Upper lobe of left lung (tissue), 4 donors: ENCODE measurements around the gene DHX8.

Source experiments
- EP300 ChIP-seq, 4 donors: sonication (generic); formaldehyde crosslinking; IDR thresholded peaks; one replicate each; pipeline ENCODE4 v1.5.1; 2017; ENCODE audit warnings: antibody characterized with exemption in 4 of 4, control low read depth in 2 of 4
- POLR2A ChIP-seq, 4 donors: fragments of 450-650 bp; IDR thresholded peaks; one replicate each; pipeline ENCODE4 v1.5.1; 2016 to 2017; ENCODE audit warnings: antibody characterized with exemption in 4 of 4, mild to moderate bottlenecking in 2 of 4
- POLR2AphosphoS5 ChIP-seq, 2 donors: sonication (generic); formaldehyde crosslinking; IDR thresholded peaks; one replicate each; pipeline ENCODE4 v1.5.1; 2017; ENCODE audit warnings: antibody characterized with exemption in 2 of 2
- TF ChIP-seq, protein P1 (sequence below), 6 experiments: fragments of 450-650 bp in 4 of 6; fragments of 200-600 bp in 2 of 6; sonication (generic) in 2 of 6; IDR thresholded peaks; one replicate each; pipeline ENCODE4 v1.5.1; 2016 to 2019; ENCODE audit warnings: antibody characterized with exemption in 6 of 6

DNA sequence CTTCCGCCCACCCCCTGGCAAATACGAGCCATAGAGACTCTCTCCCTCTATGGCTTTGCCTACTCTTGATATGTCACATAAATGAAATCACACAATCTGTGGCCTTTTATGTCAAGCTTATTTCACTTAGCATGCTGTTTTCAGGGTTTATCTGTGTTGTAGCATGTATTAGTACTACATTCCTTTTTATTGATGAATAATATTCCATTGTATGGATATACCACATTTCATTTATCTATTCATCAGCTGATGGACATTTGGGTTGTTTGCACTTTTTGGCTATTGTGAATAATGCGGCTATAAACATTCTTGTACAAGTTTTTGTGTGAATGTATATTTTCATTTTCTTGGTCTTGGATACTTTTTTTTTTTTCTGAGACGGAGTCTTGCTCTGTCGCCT is 37.0 kb upstream of the DHX8 start:
- TF ChIP-seq POLR2AphosphoS5 (IDR thresholded peaks at IDR 0.05) = no peak
- TF ChIP-seq, protein P1, sequence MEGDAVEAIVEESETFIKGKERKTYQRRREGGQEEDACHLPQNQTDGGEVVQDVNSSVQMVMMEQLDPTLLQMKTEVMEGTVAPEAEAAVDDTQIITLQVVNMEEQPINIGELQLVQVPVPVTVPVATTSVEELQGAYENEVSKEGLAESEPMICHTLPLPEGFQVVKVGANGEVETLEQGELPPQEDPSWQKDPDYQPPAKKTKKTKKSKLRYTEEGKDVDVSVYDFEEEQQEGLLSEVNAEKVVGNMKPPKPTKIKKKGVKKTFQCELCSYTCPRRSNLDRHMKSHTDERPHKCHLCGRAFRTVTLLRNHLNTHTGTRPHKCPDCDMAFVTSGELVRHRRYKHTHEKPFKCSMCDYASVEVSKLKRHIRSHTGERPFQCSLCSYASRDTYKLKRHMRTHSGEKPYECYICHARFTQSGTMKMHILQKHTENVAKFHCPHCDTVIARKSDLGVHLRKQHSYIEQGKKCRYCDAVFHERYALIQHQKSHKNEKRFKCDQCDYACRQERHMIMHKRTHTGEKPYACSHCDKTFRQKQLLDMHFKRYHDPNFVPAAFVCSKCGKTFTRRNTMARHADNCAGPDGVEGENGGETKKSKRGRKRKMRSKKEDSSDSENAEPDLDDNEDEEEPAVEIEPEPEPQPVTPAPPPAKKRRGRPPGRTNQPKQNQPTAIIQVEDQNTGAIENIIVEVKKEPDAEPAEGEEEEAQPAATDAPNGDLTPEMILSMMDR (IDR thresholded peaks at IDR 0.05) = no peak
- TF ChIP-seq POLR2A (IDR thresholded peaks at IDR 0.05) = no peak
- TF ChIP-seq EP300 (IDR thresholded peaks at IDR 0.05) = no peak
